ENCODE data around the gene MTRFR. TPM values are rescaled to one million over a fixed set of nuclear protein-coding genes. Genes with fewer than 3 reads are reported as not detected.
A peak's percentile ranks its signal among the peaks of the same experiment; 100 is the strongest.

The MTRFR gene
- total and polyA plus RNA-seq, 2 donors (not counting 3 experiments of a cell fraction or from before 2014, with no cell fraction given), result 9.1 to 14.4 TPM

DNA sequence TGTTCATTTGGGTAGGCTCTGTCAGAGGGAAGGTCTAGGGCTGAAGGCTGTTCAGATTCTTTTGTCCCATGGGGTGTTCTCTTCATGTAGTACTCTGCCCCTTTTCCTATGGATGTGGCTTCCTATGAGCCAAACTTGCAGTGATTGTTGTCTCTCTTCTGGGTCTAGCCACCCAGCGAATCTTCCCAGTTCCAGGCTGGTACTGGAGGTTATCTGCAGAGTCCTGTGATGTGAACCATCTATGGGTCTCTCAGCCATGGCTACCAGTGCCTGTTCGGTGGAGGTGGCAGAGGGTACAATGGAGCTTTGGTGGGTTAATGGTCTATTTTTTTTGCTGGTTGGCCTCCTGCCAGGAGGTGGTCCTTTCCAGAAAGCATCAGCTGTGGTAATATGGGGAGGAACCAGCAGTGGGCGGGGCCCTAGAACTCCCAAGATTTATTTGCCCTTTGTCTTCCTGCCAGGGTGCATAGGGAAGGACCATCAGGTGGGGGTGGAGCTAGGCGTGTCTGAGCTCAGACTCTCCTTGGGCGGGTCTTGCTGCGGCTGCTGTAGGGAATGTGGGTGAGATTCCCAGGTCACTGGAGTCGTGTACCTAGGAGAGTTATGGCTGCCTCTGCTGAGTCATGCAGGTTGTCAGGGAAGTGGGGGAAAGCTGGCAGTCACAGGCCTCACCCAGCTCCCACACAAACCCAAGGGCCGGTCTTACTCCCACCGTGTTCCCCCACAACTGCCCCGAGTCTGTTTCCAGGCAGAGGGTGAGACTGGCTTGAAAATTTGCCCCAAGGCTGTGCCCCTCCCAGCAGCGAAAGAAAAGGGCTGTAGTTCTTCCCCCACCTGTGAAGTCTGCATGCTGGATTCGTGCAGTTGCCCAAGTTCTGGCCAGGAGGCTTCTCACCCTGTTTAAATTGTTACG is 17.5 kb downstream of the MTRFR start:
- intact Hi-C loops (cut with micrococcal nuclease), result no loop called here
- dilution Hi-C loops (cut with MboI; ENCODE audit: extremely low pct_ligation_motif_present, low sequenced_read_pairs), result no loop called here
- Histone ChIP-seq H3K9me3 (replicated peaks; ENCODE audit: control insufficient read depth, insufficient read depth, low read length) (no peaks in the 10 kb centered on the region), H3K27ac (ENCODE audit: insufficient read depth, low read depth, low read length) (no peak overlapping the region), H3K4me3 (replicated peaks in 1 of 3; ENCODE audit: insufficient read depth in 1 of 3, low read depth in 1 of 3, low read length in 3 of 3) (no peak overlapping the region), H3K4me1 (ENCODE audit: control insufficient read depth, extremely low read depth, insufficient read depth, low read length) (no peaks in the 10 kb centered on the region), H2AFZ (ENCODE audit: low read depth, low read length) (no peak overlapping the region), H3K4me2 (ENCODE audit: insufficient read depth, low read length) (no peak overlapping the region), H3K36me3 (ENCODE audit: control insufficient read depth in 2 of 2, extremely low read depth in 1 of 2, insufficient read depth in 2 of 2, low read length in 2 of 2) (peaks cover 8 to 11% of the 10 kb centered on the region in 2 experiments), H3K9me1 (replicated peaks; ENCODE audit: control insufficient read depth, extremely low read depth, insufficient read depth, low read length) (no peaks in the 10 kb centered on the region), H3K27me3 (ENCODE audit: control insufficient read depth in 2 of 2, insufficient read depth in 2 of 2, low read length in 2 of 2) (no peaks in the 10 kb centered on the region), H4K20me1 (replicated peaks; ENCODE audit: control insufficient read depth, extremely low read depth, insufficient read depth, low read length) (no peaks in the 10 kb centered on the region), H3K79me2 (ENCODE audit: control insufficient read depth, insufficient read depth, low read length) (peaks cover 40% of the 10 kb centered on the region), H3K9ac (replicated peaks; ENCODE audit: extremely low read depth, insufficient read depth, low read length) (no peak overlapping the region)
- CTCF ChIA-PET, result interaction anchor here (1.5 to 2.6 kb wide), 2 partner anchors 13 to 207 kb away, joined by 3 to 15 read pairs; no protein-coding TSS in a partner anchor
- no peak for DNase-seq (ENCODE audit: low read depth, low spot score)
- POLR2A ChIA-PET, result no interaction called here
- TF ChIP-seq MYC (IDR thresholded peaks at IDR 0.05; ENCODE audit: low read depth, low read length) (no peak), JUN (IDR thresholded peaks at IDR 0.05; ENCODE audit: borderline replicate concordance, insufficient read depth, insufficient read length, low read depth) (no peak), EZH2 (IDR thresholded peaks at IDR 0.05; ENCODE audit: borderline replicate concordance, low read depth, low read length, severe bottlenecking) (no peak), POLR2A (IDR thresholded peaks at IDR 0.05; ENCODE audit: low read depth, low read length) (no peak), FOS (IDR thresholded peaks at IDR 0.05; ENCODE audit: borderline replicate concordance, insufficient read depth, low read length) (no peak), POLR2AphosphoS5 (IDR thresholded peaks at IDR 0.05; ENCODE audit: insufficient read depth, low read depth, low read length) (no peak), GATA2 (IDR thresholded peaks at IDR 0.05; ENCODE audit: insufficient read depth, insufficient read length, low read depth, low read length) (no peak)
- TF ChIP-seq, protein P1, sequence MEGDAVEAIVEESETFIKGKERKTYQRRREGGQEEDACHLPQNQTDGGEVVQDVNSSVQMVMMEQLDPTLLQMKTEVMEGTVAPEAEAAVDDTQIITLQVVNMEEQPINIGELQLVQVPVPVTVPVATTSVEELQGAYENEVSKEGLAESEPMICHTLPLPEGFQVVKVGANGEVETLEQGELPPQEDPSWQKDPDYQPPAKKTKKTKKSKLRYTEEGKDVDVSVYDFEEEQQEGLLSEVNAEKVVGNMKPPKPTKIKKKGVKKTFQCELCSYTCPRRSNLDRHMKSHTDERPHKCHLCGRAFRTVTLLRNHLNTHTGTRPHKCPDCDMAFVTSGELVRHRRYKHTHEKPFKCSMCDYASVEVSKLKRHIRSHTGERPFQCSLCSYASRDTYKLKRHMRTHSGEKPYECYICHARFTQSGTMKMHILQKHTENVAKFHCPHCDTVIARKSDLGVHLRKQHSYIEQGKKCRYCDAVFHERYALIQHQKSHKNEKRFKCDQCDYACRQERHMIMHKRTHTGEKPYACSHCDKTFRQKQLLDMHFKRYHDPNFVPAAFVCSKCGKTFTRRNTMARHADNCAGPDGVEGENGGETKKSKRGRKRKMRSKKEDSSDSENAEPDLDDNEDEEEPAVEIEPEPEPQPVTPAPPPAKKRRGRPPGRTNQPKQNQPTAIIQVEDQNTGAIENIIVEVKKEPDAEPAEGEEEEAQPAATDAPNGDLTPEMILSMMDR (IDR thresholded peaks at IDR 0.05; ENCODE audit: extremely low read depth in 1 of 2, insufficient read depth in 1 of 2, low read depth in 1 of 2, low read length in 2 of 2), result no peak
- TF ChIP-seq, protein P2, sequence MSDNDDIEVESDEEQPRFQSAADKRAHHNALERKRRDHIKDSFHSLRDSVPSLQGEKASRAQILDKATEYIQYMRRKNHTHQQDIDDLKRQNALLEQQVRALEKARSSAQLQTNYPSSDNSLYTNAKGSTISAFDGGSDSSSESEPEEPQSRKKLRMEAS (IDR thresholded peaks at IDR 0.05; ENCODE audit: insufficient read depth, insufficient read length), result no peak
- FAIRE-seq, result no peak
- BruUV-seq (replicated peaks), result TSS peak; percentile 7
